Activated T-cell treated with anti-CD3 and anti-CD28 coated beads, Interleukin-2, amount 50 U/mL, for 1 hour (primary cell): ENCODE data around the gene CARD8.

Experiments
- DNase-seq: peaks from one replicate; pipeline ENCODE4 v3.0.0-alpha.2; 2020

CARD8 gene

DNA sequence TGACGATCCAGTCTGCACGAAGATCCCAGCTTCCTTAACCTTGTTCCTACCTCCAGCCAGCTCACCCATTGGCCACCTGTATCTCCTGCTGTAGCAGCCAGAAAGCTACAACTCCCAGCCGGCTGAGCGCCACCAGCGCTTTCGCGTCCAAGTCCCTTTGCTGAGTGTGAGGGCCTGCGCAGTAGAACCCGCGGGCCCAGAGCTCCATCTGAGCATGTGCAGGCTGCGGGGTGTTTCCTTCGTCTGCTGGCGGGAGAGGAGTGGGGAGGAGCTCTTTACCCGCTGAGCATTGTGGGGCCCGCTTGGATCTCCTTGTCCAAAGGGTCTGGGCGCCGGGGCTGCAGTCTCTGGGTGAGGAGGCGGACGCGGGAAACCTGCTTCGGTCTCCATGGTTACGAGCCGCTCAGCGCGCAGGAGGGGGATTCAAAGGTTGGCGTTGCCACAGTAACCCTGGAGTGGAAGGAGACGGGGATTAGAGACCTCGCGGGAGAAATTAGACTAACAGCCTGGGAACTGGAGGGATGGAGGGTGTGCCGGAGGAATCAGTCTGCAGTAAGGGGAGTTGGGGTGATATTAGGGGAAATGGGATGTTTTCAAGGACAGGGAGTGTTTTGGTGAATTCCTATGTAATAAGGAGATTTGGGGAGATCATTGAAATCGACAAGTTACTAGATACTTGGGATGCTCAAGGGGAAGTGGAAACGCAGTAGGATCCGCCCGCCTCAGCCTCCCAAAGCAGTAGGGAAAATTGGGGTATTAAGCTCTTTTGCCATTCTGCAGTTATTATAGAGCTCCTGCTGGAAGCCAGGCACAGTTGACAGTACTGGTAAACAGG lies 51.7 kb downstream of the CARD8 start:
- DNase-seq: peak; percentile 85

DNA sequence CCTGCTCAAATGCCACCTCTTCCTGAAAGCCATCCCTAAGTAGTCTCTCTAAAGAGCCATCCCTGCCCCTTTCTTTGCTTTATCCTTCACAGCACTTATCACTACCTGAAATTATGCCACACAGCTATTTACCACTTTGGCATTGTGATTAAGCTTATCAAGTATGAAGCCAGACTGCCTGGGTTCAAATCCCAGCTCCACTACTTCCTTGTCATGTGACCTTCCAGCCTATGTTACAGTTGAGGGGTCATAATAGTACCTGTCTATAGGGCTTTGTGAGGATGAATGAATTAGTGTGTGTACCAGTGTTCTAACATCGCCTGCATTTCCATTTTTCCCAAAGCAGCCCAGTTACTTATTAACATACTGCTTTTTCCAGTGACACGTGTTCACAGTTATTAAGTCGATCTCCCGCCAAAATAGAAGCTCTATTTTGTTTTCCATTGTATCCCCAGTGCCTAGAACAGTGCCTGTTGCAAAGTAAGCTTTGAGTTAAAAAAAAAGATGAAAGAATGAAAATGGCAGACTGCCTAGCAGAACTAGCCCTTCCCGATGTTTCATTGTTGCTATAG lies 52.4 kb downstream of the CARD8 start:
- no peak for DNase-seq

DNA sequence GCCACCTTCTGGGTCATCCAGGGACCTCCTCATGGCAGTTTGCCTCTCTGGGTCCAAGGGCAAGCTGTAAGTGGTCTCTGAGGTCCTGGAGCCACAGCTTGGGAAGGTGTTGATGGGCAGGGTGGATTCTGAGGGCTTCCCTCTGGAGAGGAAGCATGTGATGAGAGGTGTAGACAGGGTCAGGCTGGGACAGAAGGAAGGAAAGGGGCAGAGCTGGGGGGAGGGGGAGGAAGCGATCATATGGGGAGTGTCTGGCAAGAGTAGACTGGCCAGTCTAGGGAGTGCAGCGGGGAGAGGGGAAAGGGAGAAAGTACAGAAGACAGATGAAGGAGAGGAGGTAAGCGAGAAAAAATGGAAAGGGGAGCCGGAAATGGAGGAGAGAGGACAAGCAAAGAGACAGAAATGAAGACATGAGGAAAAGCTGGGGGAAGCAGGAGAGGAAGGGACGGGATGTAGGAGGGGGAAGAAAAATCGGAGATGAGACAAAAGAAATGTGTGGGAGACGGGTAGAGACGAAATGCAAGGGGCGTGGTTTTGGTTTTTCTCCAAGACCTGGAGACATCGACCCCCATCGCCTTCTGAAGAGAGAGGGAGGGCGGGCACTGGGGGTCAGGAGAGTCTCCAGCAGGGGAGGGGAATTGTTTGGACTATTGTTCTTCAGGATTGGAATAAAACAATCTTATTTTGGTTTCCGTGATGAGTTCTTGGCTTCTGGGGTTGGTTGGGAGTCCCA lies 58.6 kb downstream of the CARD8 start:
- DNase-seq: no peak

DNA sequence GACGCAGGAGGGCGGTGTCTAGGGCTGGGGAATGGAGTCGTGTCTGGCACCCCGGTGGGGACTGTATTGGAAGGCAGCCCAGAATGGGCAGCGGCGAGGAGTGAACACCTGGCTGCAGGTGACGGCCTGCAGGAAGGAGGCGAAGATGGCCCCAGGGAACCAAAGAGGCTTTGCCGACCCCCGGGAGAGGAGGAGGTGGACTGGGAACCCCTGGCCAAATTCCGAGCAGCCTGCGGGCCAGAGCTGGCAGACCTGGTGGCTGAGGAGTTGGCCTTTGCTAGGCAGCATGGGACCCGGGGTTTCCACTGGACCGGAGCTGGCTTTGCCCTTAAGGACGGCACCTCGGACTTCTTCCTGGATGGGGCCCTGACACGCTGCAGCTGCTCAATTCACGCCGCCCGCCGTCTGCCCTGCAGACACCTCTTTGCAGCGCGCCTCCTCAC lies 59.4 kb downstream of the CARD8 start:
- DNase-seq: no peak

DNA sequence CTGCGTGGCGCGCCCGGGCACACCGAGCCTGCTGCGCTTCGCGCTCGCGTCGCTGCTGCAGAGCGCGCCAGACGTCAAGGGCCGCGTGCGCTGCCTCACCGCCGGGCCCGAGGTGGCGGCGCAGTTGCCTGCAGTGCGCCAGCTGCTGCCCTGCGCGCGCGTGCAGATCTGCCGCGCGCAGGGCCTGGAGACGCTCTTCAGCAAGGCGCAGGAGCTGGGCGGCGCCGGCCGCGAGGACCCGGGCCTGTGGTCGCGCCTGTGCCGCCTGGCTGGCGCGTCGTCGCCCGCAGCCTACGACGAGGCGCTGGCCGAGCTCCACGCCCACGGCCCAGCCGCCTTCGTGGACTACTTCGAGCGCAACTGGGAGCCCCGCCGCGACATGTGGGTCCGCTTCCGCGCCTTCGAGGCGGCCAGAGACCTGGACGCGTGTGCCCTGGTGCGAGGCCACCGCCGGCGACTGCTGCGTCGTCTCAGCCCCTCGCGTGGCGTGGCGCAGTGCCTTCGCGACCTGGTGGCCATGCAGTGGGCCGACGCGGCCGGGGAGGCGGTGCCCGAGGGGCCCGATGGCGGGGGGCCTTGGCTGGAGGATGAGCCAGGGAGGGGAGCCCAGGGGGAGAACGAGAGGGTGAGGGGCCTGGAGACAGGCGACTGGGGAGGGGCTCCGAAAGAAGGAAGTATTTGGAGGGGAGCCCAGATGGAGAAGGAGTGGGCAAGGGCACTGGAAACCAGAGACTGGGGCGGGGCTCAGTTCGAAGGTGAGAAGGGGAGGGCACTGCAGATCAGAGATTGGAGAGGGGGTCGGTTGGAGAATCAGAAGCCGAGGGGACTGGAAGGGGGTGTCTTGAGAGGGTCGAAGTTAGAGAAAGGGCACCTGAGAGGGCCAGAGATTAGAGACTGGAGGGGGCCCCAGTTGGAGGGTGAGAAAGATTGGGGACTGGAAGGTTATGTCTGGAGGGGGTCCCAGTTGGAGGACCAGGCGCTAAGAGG lies 60.6 kb downstream of the CARD8 start:
- DNase-seq: no peak

DNA sequence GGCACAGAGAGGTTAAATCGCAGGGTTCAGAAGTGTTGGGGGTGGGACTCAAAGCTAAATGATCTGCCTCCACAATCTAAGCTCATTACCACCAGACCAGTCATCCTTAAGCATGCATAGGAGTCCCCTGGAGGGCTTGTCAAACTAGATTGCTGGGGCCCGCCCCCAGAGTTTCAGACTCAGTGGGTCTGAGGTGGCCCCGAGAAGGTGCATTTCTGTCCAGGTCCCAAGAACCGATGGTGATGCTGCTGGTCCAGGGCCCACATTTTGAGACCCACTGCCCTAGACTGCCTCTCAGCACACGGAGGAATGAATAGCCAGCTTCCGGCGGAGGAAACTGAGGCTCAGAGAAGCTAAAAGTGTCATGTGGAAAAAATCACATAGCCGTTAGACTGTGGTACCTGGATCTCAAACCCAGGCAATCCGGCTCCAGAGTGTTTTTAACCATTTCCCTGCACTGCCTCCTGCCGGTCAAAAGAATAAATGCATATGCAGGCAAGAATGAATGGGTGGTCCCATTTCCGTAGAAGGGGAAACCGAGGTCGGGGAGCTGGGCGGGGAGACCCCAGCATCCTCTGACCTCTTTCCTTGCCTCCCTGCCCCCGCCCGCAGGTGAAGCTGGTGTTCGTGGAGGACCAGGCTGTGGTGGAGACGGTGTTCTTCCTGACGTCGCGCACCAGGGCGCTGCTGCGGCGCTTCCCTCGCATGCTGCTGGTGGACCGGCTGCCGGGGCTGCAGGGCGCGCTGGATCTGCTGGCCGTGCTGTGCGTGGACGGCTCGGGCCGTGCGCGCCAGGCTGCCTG lies 61.5 kb downstream of the CARD8 start:
- peak; percentile 28 for DNase-seq

DNA sequence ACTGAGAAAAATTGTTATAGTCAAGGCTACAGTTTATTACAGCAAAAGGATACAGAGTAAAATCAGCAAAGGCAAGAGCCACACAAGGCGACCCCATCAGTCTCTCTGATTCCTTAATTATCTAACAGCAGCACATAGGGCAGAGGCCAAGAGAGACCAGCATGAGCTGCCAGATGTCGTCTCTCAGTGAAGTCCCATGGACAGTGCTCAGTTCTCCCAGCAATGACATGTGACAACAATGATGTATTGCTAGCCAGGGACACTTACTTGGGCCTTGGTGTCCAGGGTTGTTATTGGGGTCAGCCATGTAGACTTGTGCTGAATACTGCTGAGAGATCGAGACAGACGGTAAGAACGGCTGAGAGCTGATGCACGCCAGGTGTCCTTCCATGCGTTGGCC lies 63.0 kb downstream of the CARD8 start:
- DNase-seq: no peak

DNA sequence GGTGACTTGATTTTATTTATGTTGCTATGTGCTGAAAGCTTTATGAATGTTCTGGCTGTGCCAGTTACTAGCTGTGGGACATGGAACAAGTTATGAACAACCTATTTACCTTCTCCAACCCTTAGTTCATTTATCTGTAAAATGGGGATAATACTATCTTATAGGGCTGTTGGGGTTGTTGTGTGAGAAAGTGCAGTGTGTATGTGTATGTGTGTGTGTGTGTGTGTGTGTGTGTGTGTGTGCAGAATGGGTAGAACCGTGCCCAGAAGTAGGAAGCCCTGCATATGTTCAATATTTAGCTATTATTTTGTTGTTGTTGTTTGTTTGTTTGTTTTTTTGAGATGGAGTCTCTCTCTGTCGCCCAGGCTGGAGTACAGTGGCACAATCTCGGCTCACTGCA lies 64.8 kb downstream of the CARD8 start:
- no peak for DNase-seq

DNA sequence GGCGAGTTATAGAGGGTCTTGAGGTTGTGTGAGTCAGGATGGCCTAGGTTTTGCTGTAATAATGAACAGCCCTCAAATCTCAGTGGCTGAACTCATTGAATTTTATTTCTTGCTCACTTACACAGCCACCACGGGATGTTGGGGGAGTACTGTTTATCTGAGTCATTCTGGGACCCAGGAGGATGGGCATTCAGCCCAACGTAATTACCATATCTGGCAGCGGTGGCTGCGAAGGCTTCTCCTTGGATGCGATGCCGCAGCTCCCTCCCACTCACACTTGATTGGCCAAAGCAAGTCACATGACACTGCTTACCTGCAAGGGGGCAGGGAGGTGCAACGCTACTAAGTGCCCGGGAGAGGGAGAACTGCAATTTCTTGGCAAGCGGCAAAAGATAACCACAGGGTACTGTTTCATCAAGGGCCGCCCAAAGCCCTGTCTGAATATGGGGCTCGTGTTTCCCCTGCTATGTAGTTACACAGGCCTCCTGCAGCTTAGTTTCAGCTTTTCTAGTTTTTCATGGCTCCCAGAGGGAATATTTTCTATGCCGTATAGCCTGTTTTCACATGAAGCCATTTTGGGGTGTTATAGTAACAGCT lies 65.3 kb downstream of the CARD8 start:
- DNase-seq: peak; percentile 68

DNA sequence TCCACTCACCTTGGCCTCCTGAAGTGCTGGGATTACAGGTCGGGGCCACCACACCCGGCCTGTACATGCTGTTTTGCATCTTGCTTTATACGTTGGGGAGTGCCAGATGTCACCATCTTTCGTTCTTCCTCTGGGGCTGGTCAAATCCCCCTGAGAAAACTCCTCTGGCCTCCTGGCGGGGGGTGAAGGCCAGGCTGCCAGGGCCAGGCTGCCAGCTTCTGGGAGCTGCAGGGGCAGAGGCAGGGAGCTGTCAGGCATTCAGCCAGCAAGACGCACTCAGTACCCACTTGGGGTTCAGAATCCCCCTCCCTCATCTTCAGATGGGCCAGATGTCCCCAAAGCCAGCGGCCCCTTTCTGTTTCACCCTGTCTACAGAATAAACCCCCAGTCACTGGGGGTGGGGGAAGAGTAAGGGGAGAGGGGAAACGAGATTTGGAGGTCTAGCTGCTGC lies 69.1 kb downstream of the CARD8 start:
- no peak for DNase-seq

DNA sequence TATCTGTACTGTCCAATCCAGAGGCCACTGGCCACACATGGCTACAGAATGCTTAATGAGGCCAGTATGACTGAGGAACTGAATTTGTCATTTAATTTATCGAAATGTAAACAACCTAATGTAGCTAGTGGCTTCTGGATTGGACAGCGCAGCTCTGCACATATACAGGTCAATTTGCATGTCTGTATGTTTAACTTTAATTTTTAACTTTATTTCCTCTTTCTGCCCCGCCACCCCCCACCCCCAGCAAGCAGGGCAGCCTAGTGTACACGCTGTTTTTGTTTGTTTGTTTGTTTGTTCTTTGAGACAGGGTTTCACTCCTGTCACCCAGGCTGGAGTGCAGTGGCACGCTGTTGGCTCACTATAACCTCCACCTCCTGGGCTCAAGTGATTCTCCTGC lies 69.7 kb downstream of the CARD8 start:
- no peak for DNase-seq

DNA sequence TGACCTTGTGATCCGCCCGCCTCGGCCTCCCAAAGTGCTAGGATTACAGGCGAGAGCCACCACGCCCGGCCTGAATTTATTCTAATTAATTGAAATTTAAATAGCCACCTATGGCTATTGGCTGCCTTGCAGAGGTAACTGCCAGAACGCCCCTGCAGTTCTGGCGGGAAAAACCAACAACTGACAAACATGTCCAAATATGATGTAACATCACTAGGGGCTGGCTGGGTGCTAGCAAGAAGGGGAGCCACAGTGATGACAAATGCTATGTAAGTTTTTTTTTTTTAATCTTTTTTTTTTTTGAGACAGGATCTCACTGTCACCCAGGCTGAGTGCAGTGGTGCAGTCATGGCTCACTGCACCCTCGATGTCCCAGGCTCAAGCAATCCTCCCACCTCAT lies 72.4 kb downstream of the CARD8 start:
- no peak for DNase-seq

DNA sequence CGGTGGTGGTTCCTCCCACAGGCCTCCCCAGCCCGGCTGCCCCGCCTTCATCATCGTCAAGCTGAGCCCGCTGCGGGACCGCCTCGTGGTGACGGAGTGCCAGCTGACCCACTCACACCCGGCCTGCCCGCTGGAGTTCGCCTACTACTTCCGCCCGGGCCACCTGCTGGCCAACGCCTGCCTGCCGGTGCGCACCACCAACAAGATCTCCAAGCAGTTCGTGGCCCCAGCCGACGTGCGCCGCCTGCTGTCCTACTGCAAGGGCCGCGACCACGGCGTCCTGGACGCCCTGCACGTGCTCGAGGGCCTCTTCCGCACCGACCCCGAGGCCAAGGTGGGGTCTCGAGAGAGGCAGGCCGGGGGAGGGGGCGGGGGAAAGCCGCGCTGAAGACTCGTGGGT lies 73.3 kb downstream of the CARD8 start:
- DNase-seq: no peak

DNA sequence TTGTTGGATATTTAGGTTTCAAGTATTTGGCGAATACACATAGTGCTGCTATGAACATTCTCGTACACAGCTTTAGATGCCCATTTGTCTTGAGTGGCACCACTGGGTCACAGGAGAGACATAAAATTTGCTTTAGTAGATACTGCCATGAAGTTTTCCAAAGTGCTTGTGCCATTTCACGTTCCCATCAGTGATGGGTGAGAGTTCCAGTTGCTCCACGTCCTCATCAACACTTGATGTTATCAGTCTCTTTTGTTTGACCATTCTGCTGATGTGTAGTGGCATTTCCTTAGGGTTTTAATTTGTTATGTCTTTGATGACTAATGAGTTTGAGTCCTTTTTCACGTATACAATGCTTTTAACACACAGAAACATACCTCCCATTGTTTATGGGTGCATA lies 74.2 kb downstream of the CARD8 start:
- no peak for DNase-seq

DNA sequence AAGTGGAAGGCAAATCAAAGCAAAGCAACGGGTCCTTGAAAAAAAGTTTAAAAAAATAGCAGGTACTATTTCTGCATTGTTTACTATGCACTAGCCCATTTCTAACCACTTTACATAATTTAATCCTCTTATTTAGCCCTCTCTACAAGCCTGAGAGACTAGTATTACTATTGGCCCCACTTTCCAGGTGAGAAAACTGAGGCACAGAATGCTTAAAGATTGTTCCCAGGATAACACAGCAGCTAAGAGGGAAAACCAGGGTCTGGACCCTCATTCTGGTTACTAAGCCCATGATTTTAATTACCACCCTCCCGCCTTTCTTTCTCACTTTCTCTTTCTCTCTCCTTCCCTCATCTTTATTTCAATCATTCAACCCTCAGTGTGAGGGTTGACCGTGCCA lies 79.5 kb downstream of the CARD8 start:
- DNase-seq: no peak

DNA sequence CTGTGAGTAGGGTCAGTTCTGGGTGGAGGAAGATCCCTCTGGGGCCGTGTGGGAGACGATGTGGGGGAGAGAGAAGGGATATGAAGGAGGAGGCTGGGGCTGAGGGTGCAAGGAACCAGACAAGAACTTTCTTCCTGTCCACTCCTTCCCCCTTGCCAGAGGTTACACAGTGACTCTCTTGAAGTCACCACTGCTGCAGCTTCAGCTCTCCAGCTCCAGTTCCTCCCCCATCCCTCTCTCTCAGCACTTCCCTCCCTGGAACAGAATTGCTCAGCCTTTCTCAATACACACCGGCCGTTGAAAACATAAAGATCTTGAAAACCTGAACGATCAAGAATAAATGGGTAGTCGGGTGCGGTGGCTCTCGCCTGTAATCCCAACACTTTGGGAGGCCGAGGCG lies 80.1 kb downstream of the CARD8 start:
- DNase-seq: no peak

DNA sequence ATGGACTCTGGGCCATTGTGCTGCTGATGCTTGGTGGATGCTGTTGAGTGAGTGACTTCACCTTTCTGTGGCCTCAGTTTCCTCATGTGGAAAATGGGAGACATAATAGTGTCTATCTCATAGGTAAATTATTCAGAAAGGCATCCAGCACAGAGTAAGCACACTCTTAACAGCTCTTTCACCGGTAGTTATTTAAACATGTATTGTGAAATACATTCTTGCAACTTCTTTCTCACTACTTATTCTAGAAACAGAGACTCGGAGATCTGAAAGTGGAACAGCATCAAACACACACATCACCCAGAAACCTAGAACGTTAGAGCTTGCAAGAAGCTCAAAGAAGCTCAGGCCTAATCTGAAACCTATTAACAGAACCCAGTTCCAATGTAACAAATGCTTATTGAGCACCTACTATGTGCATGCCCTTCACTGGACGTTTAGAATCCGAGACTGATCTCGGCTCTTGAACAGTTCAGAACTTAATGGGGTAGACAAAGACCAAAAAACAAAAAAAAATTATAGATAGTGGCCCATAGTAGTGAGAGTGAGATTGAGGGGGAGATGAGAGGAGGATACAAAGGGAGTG lies 81.2 kb downstream of the CARD8 start:
- no peak for DNase-seq

DNA sequence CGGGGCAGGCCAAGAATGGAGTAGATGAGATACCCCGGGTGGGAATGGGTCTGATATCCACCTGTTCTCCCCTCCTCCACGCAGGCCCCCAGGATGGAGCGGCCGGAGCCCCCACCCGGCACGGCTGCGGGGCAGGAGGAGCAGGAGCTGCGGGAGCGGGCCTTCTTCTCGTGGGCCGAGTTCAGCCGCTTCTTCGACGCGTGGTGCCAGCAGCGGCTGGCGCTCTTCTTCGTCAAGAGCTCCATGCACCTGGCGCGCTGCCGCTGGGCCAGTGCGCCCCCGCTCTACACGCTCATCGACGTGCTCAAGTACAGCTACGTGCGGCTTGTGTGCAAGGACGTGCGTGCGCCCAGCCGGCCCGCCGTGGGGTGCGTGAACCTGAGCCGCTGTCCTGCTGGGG lies 84.0 kb downstream of the CARD8 start:
- DNase-seq: no peak

DNA sequence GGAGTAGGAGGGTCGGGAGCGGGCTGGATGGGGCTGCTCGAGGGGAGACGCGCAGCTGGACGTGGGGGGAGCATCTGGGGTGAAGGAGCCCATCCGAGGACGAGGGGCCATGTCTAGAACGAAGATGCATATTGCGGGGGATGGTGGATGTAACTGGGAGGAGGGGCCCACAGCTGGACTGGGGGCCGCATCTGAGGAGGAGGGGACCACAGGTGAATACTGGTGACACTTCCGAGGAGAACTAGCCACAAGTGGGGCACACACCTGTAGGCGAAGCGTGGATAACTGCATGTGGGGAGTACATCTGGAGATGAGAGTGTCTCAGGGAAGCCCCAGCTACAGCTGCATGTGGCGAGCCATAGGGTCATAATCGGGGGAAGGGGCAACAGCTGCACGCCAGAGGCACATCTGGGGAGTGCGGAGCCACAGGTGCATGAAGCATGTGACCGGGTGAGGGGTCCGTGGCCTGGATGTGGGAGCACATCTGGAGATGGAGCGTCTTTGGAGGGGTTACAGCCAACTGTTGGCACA lies 84.8 kb downstream of the CARD8 start:
- no peak for DNase-seq

DNA sequence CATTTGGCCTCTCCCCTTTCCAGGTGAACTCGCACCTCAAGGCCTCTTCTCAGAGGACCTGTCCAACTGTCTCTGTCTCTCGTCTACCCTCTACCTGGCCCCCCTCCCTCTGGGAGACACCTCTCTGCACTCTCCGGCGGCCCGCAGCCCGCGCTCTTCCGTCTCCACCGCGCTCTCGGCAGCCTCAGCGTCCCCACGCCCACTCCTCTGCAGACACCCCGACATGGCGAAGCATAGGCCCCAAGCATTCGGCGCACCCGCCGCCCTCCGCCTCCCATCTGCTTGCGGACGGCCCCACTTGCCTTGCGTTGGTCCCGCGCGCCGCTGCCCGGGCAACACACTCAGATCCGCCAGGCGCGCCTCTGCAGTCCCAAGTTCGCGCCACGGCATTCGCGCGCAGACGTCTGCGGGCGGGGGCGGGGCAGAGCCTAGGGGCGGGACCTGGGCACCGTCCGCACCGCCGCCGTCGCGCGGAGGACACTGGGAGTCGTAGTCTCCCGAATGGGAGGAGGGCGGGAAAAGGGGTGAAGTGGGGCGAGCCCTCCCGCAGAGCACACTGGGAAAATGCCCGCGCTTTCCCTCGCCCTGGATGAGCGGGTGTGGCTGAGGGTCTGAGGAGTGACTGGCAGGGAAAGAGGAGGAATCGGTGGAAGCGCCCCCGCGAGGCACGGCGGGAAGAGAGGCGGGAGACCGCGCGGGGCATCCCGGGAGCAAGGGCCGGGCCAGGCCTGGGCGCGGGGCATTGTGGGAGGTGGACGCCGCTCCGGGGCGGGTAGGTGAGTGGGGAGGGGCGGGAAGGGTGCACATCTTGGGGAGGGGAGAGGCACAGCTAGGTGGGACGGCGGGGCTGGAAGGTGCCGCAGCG lies 85.5 kb downstream of the CARD8 start, which contains the start of the genes LIG1 and ZSWIM9:
LIG1 (minus strand) TSS at position 406 of the 865 bp plus-strand sequence. CDS start 4,778 bp downstream, outside the sequence.
ZSWIM9 (plus strand) TSS at position 742 of the 865 bp plus-strand sequence. CDS start 1,123 bp downstream, outside the sequence.
- DNase-seq: peak; percentile 94
